OCI-LY1 (cell line): ENCODE data around the gene FURIN.
"Not testable (repeated sequence)": the region's sequence is repeated elsewhere in the genome, so short reads cannot be mapped to it uniquely, and the experiment has no call there.

Source experiments
- EZH2 ChIP-seq: fragments of 200-600 bp; sonication (generic), shearing (Covaris generic); IDR thresholded peaks from 2 replicates; pipeline ENCODE4 v1.8.0; 2017; ENCODE audit warnings: borderline replicate concordance, mixed run types, mild to moderate bottlenecking, antibody characterized with exemption, low read length, moderate library complexity, mixed read lengths
- TF ChIP-seq, protein P1 (sequence below): fragments of 200-600 bp; sonication (generic), shearing (Covaris generic); IDR thresholded peaks from 2 replicates; pipeline ENCODE4 v1.5.1; 2017; ENCODE audit warnings: mild to moderate bottlenecking, antibody characterized with exemption, low read length, moderate library complexity, mixed read lengths

DNA sequence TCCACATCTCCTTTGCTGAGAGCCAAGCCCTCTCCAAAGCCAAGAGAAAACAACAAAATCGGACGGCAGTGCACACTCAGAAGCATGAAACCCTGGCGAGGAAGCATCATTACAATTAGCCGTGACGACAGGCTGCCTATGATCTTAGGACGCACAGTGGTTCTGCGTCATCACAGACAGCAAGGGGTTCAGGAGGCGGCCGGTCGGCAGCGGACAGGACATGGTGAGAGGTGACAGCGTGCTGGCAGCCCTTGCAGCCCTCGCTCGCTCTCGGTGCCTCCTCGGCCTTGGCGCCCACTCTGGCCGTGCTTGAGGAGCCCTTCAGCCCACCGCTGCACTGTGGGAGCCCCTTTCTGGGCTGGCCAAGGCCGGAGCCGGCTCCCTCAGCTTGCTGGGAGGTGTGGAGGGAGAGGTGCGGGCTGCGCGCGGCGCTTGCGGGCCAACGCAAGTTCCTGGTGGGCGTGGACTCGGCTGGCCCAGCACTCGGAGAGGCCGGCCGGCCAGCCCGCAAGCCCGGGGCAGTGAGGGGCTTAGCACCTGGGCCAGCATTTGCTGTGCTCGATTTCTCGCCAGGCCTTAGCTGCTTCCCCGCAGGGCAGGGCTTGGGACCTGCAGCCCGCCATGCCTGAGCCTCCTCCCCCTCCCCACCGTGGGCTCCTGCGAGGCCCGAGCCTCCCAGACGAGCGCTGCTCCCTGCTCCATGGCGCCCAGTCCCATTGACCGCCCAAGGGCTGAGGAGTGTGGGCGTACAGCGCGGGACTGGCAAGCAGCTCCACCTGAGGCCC, 43.1 kb upstream of the FURIN start:
- TF ChIP-seq EZH2, result not testable (repeated sequence)
- TF ChIP-seq, protein P1, sequence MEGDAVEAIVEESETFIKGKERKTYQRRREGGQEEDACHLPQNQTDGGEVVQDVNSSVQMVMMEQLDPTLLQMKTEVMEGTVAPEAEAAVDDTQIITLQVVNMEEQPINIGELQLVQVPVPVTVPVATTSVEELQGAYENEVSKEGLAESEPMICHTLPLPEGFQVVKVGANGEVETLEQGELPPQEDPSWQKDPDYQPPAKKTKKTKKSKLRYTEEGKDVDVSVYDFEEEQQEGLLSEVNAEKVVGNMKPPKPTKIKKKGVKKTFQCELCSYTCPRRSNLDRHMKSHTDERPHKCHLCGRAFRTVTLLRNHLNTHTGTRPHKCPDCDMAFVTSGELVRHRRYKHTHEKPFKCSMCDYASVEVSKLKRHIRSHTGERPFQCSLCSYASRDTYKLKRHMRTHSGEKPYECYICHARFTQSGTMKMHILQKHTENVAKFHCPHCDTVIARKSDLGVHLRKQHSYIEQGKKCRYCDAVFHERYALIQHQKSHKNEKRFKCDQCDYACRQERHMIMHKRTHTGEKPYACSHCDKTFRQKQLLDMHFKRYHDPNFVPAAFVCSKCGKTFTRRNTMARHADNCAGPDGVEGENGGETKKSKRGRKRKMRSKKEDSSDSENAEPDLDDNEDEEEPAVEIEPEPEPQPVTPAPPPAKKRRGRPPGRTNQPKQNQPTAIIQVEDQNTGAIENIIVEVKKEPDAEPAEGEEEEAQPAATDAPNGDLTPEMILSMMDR, result not testable (repeated sequence)
